ENCODE data around the gene GAS2L3.
"Not testable (repeated sequence)": the region's sequence is repeated elsewhere in the genome, so short reads cannot be mapped to it uniquely, and the experiment has no call there.

The GAS2L3 gene

DNA sequence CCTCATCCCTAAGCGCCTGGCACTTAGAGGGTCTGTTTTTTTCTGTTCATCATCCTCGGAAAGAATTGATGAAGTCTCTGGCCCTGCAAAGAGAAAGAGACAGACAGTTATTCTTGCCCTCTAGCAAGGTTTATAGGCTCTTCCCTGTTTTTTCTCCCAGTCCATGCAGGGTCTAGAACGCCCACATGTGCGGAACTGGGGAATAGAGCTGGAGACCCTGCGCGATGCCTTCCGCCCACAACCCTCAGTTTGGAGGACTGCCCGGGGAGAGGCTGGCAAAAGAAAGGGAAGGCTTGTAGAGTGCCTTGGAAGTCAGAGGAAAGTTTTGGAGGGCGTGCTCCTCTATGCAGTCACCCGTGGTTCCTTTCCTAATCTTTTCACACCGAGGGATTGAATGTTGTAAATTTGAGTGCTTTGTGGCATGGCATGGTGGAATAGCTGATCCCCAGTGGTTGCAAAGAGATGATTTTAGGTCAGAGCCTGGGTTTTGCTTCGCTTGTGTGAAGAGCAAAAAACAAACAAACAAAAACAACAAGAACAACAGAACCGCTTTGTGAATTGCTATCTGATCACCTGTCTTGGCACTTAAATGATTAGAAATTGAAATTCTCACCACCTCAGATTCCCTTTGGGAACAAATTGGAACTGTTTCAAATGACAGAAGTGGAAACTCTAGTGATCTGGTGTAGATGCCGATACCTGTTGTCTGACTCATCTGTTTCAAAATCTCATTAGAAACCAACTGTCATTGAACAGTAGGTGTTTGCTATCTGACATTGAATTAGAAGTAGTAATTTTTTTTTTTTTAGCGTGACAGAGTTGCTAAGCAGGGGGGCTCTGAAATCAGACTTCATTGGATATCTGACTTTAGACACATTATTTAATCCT lies 947 bp downstream of the GAS2L3 start:
- no peak for DNase-seq (ENCODE audit: low read depth in 3 of 3)

DNA sequence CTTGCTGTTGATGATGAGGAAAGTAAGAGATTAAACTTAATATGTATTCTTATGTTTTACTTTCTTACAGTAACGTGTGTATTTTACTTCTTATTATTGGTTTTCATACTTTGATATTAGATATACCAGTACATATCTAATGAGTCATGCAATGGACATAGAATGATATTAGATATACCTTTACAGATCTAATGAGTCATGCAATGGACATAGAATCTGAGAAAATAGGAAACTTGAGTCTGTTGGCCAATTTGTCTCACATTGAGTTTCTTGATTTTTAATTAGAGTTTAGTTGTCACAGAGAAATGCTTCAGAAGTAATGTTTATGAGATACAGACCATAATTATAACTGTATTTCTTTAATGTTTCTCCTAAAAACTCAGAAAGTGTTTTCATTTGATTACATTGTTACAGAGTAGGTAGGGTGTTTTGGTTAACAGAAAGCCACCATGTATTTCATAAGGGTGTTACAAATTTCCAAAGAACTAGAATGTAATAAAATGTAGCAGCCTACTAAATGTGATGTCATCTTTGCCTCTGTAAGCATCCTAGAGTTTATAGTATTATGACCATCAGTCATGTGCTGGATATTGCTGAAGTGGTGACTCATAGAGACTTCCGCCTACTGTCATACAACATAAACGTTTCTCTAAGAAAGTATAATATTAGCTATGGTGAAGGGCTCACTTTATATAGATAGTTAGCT lies 3.0 kb downstream of the GAS2L3 start:
- DNase-seq (ENCODE audit: low read depth in 3 of 3): no peak

DNA sequence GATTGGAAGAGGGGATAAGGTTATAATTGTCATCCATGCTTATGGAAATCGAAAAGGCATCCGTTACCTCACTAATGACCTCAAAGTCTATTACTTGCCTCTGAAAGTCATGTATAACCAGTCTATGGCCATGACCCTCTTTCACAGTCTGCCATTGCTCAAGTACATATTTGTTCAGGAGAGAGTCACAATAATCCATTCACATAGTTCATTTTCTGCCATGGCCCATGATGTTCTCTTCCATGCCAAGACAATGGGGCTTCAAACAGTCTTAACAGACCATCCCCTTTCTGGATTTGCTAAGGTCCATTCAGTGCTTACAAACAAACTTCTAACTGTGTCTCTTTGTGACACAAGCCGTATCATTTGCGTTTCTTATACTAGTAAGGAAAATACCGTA lies 5.4 kb downstream of the GAS2L3 start:
- no peak for DNase-seq (ENCODE audit: low read depth in 3 of 3)

DNA sequence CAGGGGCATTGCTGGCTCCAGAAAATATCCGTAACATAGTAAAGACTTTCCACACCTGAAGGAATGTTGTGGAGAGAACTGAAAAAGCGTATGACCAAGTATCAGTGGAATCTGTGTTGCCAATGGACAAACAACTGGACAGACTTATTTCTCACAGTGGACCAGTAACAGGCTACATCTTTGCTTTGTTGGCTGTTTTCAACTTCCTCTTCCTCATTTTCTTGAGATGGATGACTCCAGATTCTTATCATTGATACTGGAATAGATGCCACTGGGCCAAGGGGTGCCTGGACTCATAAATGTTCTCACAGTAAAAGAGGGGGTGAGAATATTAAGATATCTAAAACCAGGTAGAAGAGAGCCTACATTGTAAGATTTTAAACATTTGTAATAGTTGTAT lies 6.4 kb downstream of the GAS2L3 start:
- DNase-seq (ENCODE audit: low read depth in 3 of 3): no peak

DNA sequence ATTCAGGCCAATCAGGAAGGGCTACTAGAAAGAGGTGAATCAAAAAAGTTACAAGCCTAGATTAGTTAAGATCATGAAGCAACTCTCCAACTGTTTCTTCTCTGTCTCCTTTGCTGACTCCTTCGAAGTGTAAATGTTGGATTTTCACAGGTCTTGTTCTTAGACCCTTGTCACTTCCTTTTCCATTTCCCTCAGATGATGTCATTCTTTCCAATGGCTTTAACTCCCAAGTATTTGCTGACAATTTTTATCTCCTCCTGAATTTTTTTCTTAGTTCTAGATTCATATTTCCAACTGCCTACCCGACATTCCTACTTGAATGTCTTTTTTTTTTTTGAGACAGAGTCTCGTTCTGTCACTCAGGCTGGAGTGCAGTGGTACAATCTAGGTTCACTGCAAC lies 10.8 kb downstream of the GAS2L3 start:
- no peak for DNase-seq (ENCODE audit: low read depth in 3 of 3)

DNA sequence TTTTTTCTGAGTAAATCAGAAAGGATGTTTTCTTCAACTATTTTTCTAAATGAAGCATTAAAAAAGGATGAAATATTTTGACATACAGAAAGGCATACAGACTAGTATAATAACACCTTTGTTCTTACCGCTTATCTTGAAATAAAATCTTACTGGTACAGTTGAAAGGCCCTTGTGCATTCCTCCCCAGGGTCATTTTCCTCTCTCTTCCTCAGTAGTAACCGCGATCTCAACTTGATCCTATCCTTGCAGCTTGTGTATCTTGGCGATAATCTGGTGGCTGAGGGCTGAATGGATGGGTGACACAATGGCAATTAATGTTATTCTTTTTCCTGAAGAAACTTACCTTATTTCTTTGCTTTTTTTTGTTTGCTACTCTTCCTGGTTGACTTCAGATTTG lies 18.5 kb downstream of the GAS2L3 start:
- DNase-seq (ENCODE audit: low read depth in 3 of 3): no peak

DNA sequence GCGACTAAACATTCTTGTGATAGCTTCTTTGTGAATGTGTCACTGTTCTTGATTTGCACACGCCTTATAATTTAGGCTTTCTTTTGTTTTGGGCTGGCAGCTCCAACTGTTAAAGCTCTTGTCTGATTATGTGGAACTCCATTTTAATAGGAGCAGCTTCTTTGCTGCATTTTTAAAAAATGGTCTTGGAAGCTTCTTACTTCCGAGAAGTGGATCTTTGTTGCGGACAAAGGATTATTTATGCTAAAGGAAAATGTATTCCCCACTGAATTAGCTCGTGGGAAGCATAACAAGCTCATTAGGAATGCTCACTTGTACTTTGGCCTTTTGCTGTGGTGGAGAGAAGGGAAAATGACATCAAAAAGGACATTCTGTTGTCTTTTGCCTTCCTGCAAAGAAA lies 20.0 kb downstream of the GAS2L3 start:
- no peak for DNase-seq (ENCODE audit: low read depth in 3 of 3)

DNA sequence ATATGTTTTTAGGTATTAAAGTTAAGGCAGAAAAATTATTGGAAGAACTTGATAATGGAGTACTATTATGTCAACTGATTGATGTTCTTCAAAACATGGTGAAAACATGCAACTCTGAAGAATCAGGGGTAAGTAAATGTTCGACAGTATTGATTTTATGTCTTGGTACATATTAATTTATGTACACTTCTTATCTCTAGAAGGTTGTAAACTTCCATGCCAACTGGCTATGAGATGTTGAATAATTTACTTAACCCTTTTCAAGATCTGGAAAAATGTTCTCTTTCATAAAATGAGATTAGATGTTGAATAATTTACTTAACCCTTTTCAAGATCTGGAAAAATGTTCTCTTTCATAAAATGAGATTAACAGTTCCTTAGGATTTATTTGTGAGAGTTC lies 28.1 kb downstream of the GAS2L3 start:
- no peak for DNase-seq (ENCODE audit: low read depth in 3 of 3)

DNA sequence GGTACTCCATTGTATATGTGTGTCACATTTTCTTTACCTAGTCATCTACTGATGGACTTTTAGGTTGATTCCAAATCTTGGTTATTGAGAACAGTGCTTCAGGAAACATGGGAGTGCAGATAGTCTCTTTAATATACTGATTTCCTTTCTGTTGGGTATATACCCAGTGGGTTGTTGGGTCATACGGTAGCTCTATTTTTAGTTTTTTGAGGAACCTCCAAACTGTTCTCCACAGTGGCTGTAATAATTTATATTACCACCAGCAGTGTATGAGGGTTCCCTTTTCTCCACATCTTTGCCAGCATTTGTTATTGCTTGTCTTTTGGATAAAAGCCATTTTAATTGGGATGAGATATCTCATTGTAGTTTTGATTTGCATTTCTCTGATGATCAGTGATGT lies 29.5 kb downstream of the GAS2L3 start:
- DNase-seq (ENCODE audit: low read depth in 3 of 3): not testable (repeated sequence)

DNA sequence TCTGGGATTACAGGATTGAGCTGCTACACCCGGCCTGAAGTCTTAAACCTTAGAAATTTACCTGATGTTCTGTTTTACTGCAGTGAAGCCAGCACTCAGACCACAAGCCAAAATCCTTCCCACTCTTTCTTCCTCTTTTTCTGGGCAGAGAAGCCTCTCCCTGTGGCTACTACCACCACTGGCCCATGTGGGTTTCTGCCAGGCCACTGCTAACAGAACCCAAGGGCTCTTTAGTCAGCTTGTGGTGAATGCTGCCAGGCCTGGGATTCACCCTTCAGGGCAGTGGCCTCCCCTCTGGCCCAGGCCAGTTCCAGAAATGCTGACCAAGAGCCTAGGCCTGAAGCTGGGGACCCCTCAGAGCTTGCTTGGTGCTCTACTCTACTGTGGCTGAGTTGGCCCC lies 35.3 kb downstream of the GAS2L3 start:
- no peak for DNase-seq (ENCODE audit: low read depth in 3 of 3)

DNA sequence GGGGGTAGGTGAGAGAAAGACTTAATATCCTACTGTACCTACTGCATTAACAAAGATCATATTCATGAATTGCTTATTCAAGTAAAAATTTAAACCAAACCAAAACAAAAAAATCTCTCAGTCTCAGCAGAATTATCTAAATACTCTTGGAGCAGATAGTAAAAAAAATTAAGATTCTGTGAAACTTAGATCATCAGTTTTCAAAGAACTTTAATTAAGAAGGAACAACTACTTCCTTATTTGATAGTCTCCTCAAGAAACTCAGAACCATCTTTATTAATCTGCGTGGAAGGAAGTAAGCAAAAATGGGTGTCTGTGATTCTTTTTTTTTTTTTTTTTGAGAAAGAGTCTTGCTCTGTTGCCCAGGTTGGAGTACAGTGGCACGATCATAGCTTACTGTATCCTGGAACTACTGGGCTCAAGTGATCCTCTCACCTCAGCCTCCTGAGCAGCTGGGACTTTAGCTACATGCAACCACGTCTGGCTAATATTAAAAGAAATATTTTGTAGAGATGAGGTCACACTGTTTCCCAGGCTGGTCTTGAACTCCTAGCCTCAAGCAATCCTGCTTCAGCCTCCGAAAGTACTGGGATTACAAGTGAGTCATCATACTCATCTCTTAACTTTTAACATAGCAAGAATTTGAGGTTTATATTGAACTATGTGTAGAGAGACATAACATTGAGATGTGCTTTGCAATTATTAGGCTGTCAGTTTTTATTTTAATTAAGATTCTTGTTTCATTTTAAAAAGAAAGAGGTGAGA lies 37.4 kb downstream of the GAS2L3 start:
- no peak for DNase-seq (ENCODE audit: low read depth in 3 of 3)

DNA sequence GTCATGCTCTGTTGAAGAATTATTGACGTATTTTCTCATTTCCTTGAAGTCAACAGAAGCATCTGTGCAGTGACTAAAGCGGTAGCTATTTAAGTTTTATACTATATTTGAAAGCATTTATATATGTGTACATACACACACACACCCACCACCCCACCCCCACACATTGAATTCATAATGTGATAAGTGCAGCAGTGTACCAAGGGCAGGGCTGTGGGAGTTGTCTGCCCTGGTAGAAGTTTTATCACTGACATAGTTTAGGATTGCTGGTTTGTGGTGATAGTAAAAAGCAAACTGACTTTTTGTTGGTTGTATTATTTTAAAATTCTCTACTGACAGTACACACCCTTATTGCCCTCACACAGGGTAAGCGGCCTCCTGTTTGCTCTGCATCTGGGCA lies 39.1 kb downstream of the GAS2L3 start:
- no peak for DNase-seq (ENCODE audit: low read depth in 3 of 3)

DNA sequence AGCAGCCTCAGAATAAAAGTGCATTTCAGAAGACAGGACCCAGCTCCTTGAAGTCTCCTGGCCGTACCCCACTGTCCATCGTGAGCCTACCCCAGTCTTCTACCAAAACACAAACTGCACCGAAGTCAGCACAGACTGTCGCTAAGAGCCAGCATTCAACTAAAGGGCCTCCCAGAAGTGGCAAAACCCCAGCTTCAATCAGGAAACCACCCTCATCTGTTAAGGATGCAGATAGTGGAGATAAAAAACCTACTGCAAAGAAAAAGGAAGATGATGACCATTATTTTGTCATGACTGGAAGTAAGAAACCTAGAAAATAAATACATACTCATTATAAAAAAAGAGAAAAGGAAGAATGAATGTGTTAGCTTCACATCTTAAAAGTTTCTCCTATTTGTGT lies 51.1 kb downstream of the GAS2L3 start:
- no peak for DNase-seq (ENCODE audit: low read depth in 3 of 3)

DNA sequence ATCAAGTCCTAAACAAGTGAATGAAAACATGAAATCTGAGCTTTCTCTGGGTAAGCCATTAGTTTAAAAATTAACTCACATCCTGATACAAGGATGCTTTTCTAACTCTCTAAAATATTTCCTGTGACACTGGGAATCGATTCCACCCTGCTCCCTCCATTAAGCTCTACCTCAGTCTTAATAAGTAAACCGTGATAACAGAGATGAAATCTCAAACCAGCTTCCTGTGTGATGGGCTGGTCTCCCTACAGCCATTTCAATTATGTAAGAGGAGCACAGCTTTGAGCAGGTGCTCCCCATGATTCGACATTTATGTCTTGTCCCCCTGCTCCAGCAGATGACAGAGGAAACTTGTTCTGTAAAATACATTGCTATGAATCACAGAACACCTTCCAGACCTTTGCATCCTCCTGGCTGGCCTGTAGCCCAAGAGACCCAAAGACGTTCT lies 59.0 kb downstream of the GAS2L3 start:
- DNase-seq (ENCODE audit: low read depth in 3 of 3): no peak

DNA sequence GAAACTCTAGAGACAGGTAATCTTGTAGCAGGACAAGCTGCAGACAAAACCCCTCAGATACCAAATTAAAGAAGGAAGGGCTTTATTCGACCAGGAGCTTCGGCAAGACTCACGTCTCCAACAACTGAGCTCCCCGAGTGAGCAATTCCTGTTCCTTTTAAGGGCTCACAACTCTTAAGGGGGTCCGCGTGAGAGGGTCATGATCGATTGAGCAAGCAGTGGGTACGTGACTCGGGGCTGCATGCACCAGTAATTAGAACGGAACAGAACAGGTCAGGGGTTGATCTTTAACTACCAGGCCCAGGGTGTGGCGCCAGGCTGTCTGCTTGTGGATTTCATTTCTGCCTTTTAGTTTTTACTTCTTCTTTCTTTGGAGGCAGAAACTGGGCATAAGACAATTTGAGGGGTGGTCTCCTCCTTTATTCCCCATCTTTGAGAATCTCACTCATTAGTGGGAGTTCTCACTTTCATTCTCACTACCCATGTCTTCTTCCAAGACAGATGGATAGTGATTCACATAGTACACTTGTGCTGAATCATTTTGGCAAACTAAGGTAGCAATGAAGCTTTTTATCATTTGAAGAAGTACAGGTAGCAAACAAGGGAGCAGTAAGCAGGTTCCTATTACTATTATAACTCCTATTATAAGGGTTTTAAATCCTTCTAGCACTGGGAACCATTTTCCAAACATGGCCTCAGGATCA lies 59.8 kb downstream of the GAS2L3 start:
- not testable (repeated sequence) for DNase-seq (ENCODE audit: low read depth in 3 of 3)

DNA sequence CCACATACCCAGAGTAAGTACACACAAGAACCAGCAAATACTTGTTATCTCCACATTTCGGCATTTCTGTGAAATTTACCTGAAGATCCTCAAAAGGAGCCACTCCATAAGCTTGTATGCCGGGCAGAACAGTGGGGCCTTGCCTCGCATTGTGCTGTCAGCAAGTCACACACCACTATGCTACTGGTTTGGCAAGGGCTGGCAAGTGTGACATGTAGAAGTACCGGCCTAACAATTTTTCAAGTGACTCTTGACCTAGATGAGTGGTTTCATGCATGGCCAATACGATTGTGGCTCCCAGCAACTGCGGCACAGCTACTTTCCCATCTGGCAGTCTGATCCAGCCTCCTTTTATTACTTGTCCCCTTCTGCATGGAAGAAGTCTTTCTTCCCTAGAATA lies 69.8 kb downstream of the GAS2L3 start:
- DNase-seq (ENCODE audit: low read depth in 3 of 3): no peak

DNA sequence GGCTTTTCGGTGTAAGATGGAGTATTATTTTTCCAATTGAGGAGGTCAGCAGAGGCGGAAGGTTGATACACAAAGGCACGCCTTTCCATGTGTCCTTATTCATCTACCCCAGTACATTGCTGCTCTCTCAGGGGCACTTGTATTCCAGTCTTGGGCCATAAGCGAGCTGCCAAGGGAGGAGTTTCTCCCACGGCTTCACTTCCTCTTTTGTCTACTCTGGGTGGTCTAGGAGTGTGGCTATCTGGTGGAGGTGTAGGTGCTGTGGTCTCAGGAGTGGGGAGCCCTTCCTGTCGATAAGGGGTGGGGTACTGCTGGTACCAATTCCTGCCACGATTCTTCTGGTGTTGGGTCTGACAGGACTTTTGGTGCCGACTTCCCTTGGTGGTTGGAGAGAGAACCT lies 73.4 kb downstream of the GAS2L3 start:
- DNase-seq (ENCODE audit: low read depth in 3 of 3): no peak

DNA sequence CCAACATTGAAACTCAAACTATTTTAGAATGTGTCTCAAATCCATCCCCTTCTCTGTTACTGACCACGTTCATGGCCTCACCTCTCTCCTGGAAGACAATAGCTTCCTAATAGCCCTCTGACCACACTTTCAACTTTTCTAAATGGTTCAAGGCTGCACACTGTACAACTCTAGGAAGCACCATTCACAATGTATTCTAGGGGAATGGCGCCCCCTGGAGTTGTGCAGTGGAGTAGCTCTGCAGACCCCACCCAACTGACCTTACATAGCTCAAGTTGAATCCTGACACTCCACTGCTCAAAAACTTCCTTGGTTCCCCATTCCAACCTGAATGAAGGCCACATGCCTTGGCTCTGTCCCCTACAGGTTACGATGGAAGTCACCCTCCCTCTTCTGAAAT lies 77.6 kb downstream of the GAS2L3 start:
- no peak for DNase-seq (ENCODE audit: low read depth in 3 of 3)

DNA sequence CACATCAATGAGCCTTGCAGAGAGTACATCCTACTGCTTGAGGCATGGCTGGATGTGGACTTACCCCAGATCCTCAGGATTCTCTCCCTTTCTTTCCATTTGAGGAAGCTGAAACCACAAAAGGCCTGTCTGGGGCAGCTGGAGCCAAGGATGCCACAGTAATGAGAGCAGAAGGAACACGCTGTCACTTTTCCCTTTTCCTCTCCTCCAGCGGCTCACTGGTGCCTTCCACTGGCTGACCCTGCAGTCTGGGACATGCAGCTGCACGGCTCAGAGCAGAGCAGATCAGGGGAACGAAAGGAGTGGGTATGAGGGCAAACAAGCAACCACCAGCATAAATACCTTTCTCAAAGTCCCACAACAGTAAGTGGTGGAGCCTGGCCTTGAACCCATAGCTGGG lies 78.2 kb downstream of the GAS2L3 start:
- no peak for DNase-seq (ENCODE audit: low read depth in 3 of 3)

DNA sequence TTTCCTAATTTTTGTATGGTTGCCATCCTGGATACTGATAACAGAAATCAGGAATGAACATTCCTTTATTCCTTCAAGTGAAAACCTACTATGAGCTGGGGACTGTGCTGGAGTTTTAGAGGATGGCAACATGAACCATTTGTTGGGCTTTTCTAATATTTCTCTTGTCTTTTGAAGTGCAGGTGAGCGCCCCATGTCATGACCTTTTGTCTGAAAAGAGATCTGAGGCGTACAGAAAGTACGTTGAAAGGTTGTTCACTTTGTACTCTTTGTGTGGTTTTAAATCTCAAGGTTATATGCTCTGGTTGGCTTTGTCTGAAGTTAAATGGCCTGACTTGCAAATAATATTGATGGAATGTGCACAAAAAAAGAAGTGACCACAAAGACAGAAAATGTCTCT lies 79.0 kb downstream of the GAS2L3 start:
- no peak for DNase-seq (ENCODE audit: low read depth in 3 of 3)

DNA sequence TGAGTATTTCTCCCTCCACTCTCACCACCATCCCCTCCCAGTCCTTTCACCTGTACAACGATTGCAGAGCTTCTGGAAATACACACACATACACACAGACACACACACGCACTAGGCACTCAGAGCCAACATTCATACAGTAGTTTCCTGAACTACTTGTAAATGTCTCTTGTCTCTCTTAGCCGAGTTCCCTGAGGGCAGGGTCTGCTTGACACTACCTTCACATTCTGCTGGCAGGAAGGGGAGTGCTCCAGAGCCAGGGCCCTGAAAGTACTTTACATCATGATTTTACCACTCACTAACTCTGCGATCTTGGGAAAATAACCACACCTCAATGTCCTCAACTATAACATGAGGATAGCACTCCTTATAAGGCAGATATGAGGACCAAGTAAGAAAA lies 82.7 kb downstream of the GAS2L3 start:
- DNase-seq (ENCODE audit: low read depth in 3 of 3): no peak

DNA sequence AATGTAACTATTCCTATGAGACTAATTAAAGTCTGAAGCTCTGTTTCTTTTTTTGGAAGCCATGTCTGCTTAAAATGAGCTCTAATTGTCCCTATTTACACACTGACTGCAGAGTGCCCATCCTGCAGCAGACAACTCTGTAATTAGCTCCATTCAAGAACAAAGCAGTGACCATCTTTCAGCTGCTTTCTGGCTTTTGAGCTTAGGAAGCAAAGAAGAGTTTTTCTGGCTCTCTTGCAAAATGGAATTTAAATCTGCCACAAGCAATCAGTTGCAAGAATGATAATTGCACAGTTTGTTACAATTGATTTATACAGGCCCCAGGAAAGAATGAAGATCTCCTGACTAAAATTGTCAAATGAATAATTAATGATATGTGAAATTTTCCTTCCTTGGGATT lies 83.4 kb downstream of the GAS2L3 start:
- no peak for DNase-seq (ENCODE audit: low read depth in 3 of 3)

Measured in stimulated activated CD4-positive, alpha-beta T cell treated with anti-CD3 and anti-CD28 coated beads, TNF-alpha, amount 100 ng/mL, for 24 hours (primary cell).